Endothelial cell of umbilical vein (primary cell): ENCODE results near the gene MROH2A. TPM values are rescaled to one million over a fixed set of nuclear protein-coding genes. Genes with fewer than 3 reads are reported as not detected.
"Not testable (repeated sequence)": the region's sequence is repeated elsewhere in the genome, so short reads cannot be mapped to it uniquely, and the experiment has no call there.

ENCODE experiments used
- BruUV-seq: library from RNA; stranded (reverse); fragments of 400-500 nt; replicated peaks from 2 replicates; lab custom pipeline; 2021; lab: Mats Ljungman, UMichigan
- CTCF ChIA-PET: fragments of 300-600, 350-600 bp; sonication (Branson Sonifier 250); formaldehyde crosslinking; loops from one replicate; lab custom pipeline; 2021; ENCODE audit warnings: antibody characterized with exemption, inconsistent platforms; lab: Charles Lee
- POLR2A ChIA-PET: fragments of 300-600, 350-600 bp; sonication (Branson Sonifier 250); formaldehyde crosslinking; loops from one replicate; lab custom pipeline; 2021; ENCODE audit warnings: antibody characterized with exemption, inconsistent platforms; lab: Charles Lee
- DNase-seq: peaks from one replicate; pipeline ENCODE4 v3.0.0-alpha.2; 2011; ENCODE audit warnings: low read depth, low spot score
- FAIRE-seq: peaks from 2 replicates; lab custom pipeline; 2011; peaks lifted over from hg19 to GRCh38; lab: Jason Lieb, UNC
- H2AFZ ChIP-seq: 2 replicates; pipeline ENCODE4 v1.6.0; 2012; ENCODE audit warnings: low read depth, low read length, control low read depth, inconsistent platforms
- H3K27ac ChIP-seq: 2 replicates; pipeline ENCODE4 v1.5.1; 2011; ENCODE audit warnings: low read depth, mild to moderate bottlenecking, control low read depth, low read length, moderate library complexity; ENCODE audit not compliant: insufficient read depth
- H3K27me3 ChIP-seq, 2 experiments: 2 replicates each; pipeline versions ENCODE4 v1.6.0 to v1.6.1; 2011; ENCODE audit warnings: low read length in 2 of 2, mixed read lengths in 1 of 2; ENCODE audit not compliant: control insufficient read depth in 2 of 2, insufficient read depth in 2 of 2
- H3K36me3 ChIP-seq, 2 experiments: 2 replicates in 1 of 2; 3 replicates in 1 of 2; pipeline ENCODE4 v1.5.1; 2011; ENCODE audit warnings: low read length in 2 of 2, mild to moderate bottlenecking in 1 of 2, moderate library complexity in 1 of 2; ENCODE audit not compliant: control insufficient read depth in 2 of 2, insufficient read depth in 2 of 2; ENCODE audit errors: extremely low read depth in 1 of 2
- H3K4me1 ChIP-seq: 3 replicates; pipeline ENCODE4 v1.5.1; 2011; ENCODE audit warnings: mild to moderate bottlenecking, low read length; ENCODE audit not compliant: control insufficient read depth, insufficient read depth; ENCODE audit errors: extremely low read depth
- H3K4me2 ChIP-seq: 2 replicates; pipeline ENCODE4 v1.6.1; 2011; ENCODE audit warnings: low read length, control low read depth, mixed read lengths; ENCODE audit not compliant: insufficient read depth
- H3K4me3 ChIP-seq, 3 experiments: fragments of 200-600 bp in 1 of 3; sonication (generic), shearing (Covaris generic) in 1 of 3; replicated peaks in 1 of 3; 2 replicates each; pipeline ENCODE4 v1.5.1; 2011 to 2016; ENCODE audit warnings: control low read depth in 3 of 3, low read length in 3 of 3, mild to moderate bottlenecking in 2 of 3, inconsistent platforms in 1 of 3, low read depth in 1 of 3, moderate library complexity in 1 of 3; ENCODE audit not compliant: insufficient read depth in 1 of 3
- H3K79me2 ChIP-seq: 2 replicates; pipeline ENCODE4 v1.6.0; 2012; ENCODE audit warnings: low read length, inconsistent platforms; ENCODE audit not compliant: control insufficient read depth, insufficient read depth
- H3K9ac ChIP-seq: replicated peaks from 2 replicates; pipeline ENCODE3; 2011; ENCODE audit warnings: low read length, control low read depth; ENCODE audit not compliant: insufficient read depth; ENCODE audit errors: extremely low read depth
- H3K9me1 ChIP-seq: replicated peaks from 3 replicates; pipeline ENCODE4 v1.6.0; 2011; ENCODE audit warnings: mild to moderate bottlenecking, low read length; ENCODE audit not compliant: control insufficient read depth, insufficient read depth; ENCODE audit errors: extremely low read depth
- H3K9me3 ChIP-seq: replicated peaks from 2 replicates; pipeline ENCODE4 v1.5.1; 2012; ENCODE audit warnings: low read length, inconsistent platforms; ENCODE audit not compliant: control insufficient read depth, insufficient read depth
- H4K20me1 ChIP-seq: replicated peaks from 2 replicates; pipeline ENCODE3; 2011; ENCODE audit warnings: mild to moderate bottlenecking, low read length; ENCODE audit not compliant: control insufficient read depth, insufficient read depth; ENCODE audit errors: extremely low read depth
- CTCF ChIP-seq, 2 donors: IDR thresholded peaks; 1 replicate in 1 of 2; 2 replicates in 1 of 2; pipeline ENCODE4 v1.5.1; 2011; ENCODE audit warnings: low read length in 2 of 2, mild to moderate bottlenecking in 2 of 2, moderate library complexity in 2 of 2, control low read depth in 1 of 2, inconsistent platforms in 1 of 2, low read depth in 1 of 2; ENCODE audit not compliant: insufficient read depth in 1 of 2; ENCODE audit errors: extremely low read depth in 1 of 2
- FOS ChIP-seq: IDR thresholded peaks from 2 replicates; pipeline ENCODE4 v1.6.1; 2011; ENCODE audit warnings: mild to moderate bottlenecking, low read length, moderate library complexity, borderline replicate concordance; ENCODE audit not compliant: insufficient read depth
- MAX ChIP-seq: IDR thresholded peaks from 2 replicates; pipeline ENCODE4 v1.6.1; 2011; ENCODE audit not compliant: insufficient read depth, insufficient read length
- POLR2AphosphoS5 ChIP-seq: IDR thresholded peaks from 2 replicates; pipeline ENCODE4 v1.6.1; 2012; ENCODE audit warnings: low read depth, mild to moderate bottlenecking, control low read depth, low read length, moderate library complexity; ENCODE audit not compliant: insufficient read depth
- dilution Hi-C: fragments of 300-500 bp; cut with MboI; formaldehyde crosslinking; loops from one replicate; pipeline ENCODE4 v1.15.0; 2019; ENCODE audit warnings: low sequenced_read_pairs; ENCODE audit not compliant: extremely low pct_ligation_motif_present
- intact Hi-C: fragments of 100-400 bp; cut with micrococcal nuclease; formaldehyde crosslinking; loops from one replicate; pipeline ENCODE4 v1.10.0; 2022
- polyA plus RNA-seq, 4 experiments: library from polyadenylated mRNA; depleted of rRNA in 3 of 4; stranded (reverse) in 3 of 4; unstranded in 1 of 4; fragments of >200 nt; gene quantifications; 2 replicates each; pipeline versions ENCODE4 v1.2.1 to v1.2.3, GENCODE V29; 2011 to 2012; ENCODE audit warnings: missing spikeins in 1 of 4
- total RNA-seq: library from RNA; stranded (reverse); gene quantifications from 2 replicates; pipeline ENCODE4 v1.2.3, GENCODE V29; 2021

Gene MROH2A
- total and polyA plus RNA-seq, 2 donors (not counting 3 experiments of a cell fraction or from before 2014, with no cell fraction given), result not detected

GRCh38 chr2:233872125-233872524, 94.0 kb downstream of the MROH2A start:
- CTCF ChIA-PET, result interaction anchor here (0.8 kb wide), 1 partner anchor 8 kb away, joined by 4 read pairs; no protein-coding TSS in a partner anchor
- H3K4me2 ChIP-seq, H3K79me2 ChIP-seq, dilution Hi-C loops, H3K4me3 ChIP-seq, H3K9ac ChIP-seq, H3K27ac ChIP-seq, FAIRE-seq, H2AFZ ChIP-seq, POLR2A ChIA-PET, H4K20me1 ChIP-seq, DNase-seq, H3K9me3 ChIP-seq, intact Hi-C loops, H3K36me3 ChIP-seq, BruUV-seq, H3K9me1 ChIP-seq, H3K4me1 ChIP-seq: not testable (repeated sequence)
- H3K27me3 ChIP-seq, result peaks cover 7 to 34% of the 10 kb centered on the region in 2 experiments

- Histone ChIP-seq H3K4me2 (no peak overlapping the region), H2AFZ (no peak overlapping the region), H3K79me2 (no peaks in the 10 kb centered on the region), H3K9me3 (no peaks in the 10 kb centered on the region), H3K4me3 (no peak overlapping the region), H4K20me1 (no peaks in the 10 kb centered on the region), H3K9me1 (no peaks in the 10 kb centered on the region), H3K27me3 (no peaks in the 10 kb centered on the region), H3K4me1 (no peaks in the 10 kb centered on the region), H3K36me3 (no peaks in the 10 kb centered on the region), H3K9ac (no peak overlapping the region), H3K27ac (no peak overlapping the region)
- FAIRE-seq, result no peak
- ChIA-PET POLR2A (no interaction called here), CTCF (no interaction called here)
- intact Hi-C loops (no loop called here), dilution Hi-C loops (no loop called here)
- no peak for DNase-seq
- TF ChIP-seq CTCF (IDR thresholded peaks at IDR 0.05; ENCODE audit: extremely low read depth in 1 of 2, insufficient read depth in 1 of 2, low read depth in 1 of 2, low read length in 2 of 2) (no peak), MAX (no peak), FOS (no peak), POLR2AphosphoS5 (no peak)
- no TSS peak for BruUV-seq
These were observed 104.2 kb downstream of the MROH2A start for GRCh38 chr2:233882353-233882752.

Other genes starting within 250 kb of the MROH2A start
- 32.5 and 36.5 TPM in 2 replicates for gene USP40, start 211.5 kb upstream of the MROH2A start, total RNA-seq
- 32.2 and 36.1 TPM in 2 replicates for gene USP40, start 211.5 kb upstream of the MROH2A start, polyA plus RNA-seq
- not detected in 2 replicates for gene UGT1A8, start 160.7 kb upstream of the MROH2A start, total RNA-seq
- gene UGT1A8, start 160.7 kb upstream of the MROH2A start, polyA plus RNA-seq, result not detected in 2 replicates
- gene UGT1A10, start 141.9 kb upstream of the MROH2A start, total RNA-seq, result not detected in 2 replicates
- gene UGT1A10, start 141.9 kb upstream of the MROH2A start, polyA plus RNA-seq, result not detected in 2 replicates
- not detected in 2 replicates for gene UGT1A9, start 106.4 kb upstream of the MROH2A start, total RNA-seq
- gene UGT1A9, start 106.4 kb upstream of the MROH2A start, polyA plus RNA-seq, result not detected in 2 replicates
- not detected in 2 replicates for gene UGT1A7, start 96.4 kb upstream of the MROH2A start, total RNA-seq
- not detected in 2 replicates for gene UGT1A7, start 96.4 kb upstream of the MROH2A start, polyA plus RNA-seq
- gene UGT1A6, start 85.4 kb upstream of the MROH2A start, total RNA-seq, result not detected in 2 replicates
- not detected in 2 replicates for gene UGT1A6, start 85.4 kb upstream of the MROH2A start, polyA plus RNA-seq
- not detected in 2 replicates for gene UGT1A5, start 65.4 kb upstream of the MROH2A start, total RNA-seq
- gene UGT1A5, start 65.4 kb upstream of the MROH2A start, polyA plus RNA-seq, result not detected in 2 replicates
- gene UGT1A4, start 59.6 kb upstream of the MROH2A start, total RNA-seq, result not detected in 2 replicates
- gene UGT1A4, start 59.6 kb upstream of the MROH2A start, polyA plus RNA-seq, result not detected in 2 replicates
- not detected in 2 replicates for gene UGT1A3, start 49.3 kb upstream of the MROH2A start, total RNA-seq
- gene UGT1A3, start 49.3 kb upstream of the MROH2A start, polyA plus RNA-seq, result not detected in 2 replicates
- not detected in 2 replicates for gene UGT1A1, start 18.1 kb upstream of the MROH2A start, total RNA-seq
- not detected in 2 replicates for gene UGT1A1, start 18.1 kb upstream of the MROH2A start, polyA plus RNA-seq
- gene HJURP, start 76.2 kb downstream of the MROH2A start, total RNA-seq, result 42.4 and 60.9 TPM in 2 replicates
- gene HJURP, start 76.2 kb downstream of the MROH2A start, polyA plus RNA-seq, result 34.4 and 38.5 TPM in 2 replicates
- not detected in 2 replicates for gene TRPM8, start 139.0 kb downstream of the MROH2A start, total RNA-seq
- not detected in 2 replicates for gene TRPM8, start 139.0 kb downstream of the MROH2A start, polyA plus RNA-seq